Colonic mucosa (tissue), 4 donors: ENCODE data around the gene MXI1. TPM values are rescaled to one million over a fixed set of nuclear protein-coding genes. Genes with fewer than 3 reads are reported as not detected.
A peak's percentile ranks its signal among the peaks of the same experiment; 100 is the strongest.

Experiments
- DNase-seq: peaks from one replicate; pipeline ENCODE4 v3.0.0-alpha.2; 2020
- H3K27ac ChIP-seq: fragments of 200-600 bp; one replicate; pipeline ENCODE4 v1.8.0; 2021
- H3K27me3 ChIP-seq: fragments of 200-600 bp; one replicate; pipeline ENCODE4 v1.8.0; 2021
- H3K36me3 ChIP-seq: fragments of 200-600 bp; one replicate; pipeline ENCODE4 v1.8.0; 2021
- H3K4me1 ChIP-seq: fragments of 200-600 bp; one replicate; pipeline ENCODE4 v1.8.0; 2021; ENCODE audit warnings: mild to moderate bottlenecking
- H3K4me3 ChIP-seq: fragments of 200-600 bp; one replicate; pipeline ENCODE4 v1.8.0; 2021
- H3K9ac ChIP-seq, 2 donors: one replicate each; pipeline ENCODE4 v1.7.0; 2013; ENCODE audit warnings: control low read depth in 2 of 2, low read depth in 2 of 2, low read length in 2 of 2
- H3K9me3 ChIP-seq: fragments of 200-600 bp; one replicate; pipeline ENCODE4 v1.8.0; 2021
- intact Hi-C: fragments of 100-400 bp; cut with DNase I; formaldehyde crosslinking; loops from one replicate; pipeline ENCODE4 v1.14.1; 2022
- total RNA-seq, 2 donors: library from RNA; stranded (reverse); fragmentation: NEBNext Ultra II Directional in 1 of 2; extraction: Animal tissue kit (Norgen Biotek cat#: 25700) in 1 of 2; gene quantifications; one replicate each; pipeline ENCODE4 v1.2.1, GENCODE V29; 2021
- TF ChIP-seq, protein P1 (sequence below): fragments of 200-600 bp; IDR thresholded peaks from one replicate; pipeline ENCODE4 v1.8.0; 2022; ENCODE audit warnings: antibody characterized with exemption, mild to moderate bottlenecking
- donor health status: healthy.
- donor health status: DM: no; HTN: no; CAD: no.
- donor health status: DM: no; HTN: no; CAD: no.

Gene MXI1
- total RNA-seq, 2 donors from 2014 or later, result 58.0 to 304 TPM

- Histone ChIP-seq H3K27ac (no peak overlapping the region), H3K9me3 (no peaks in the 10 kb centered on the region), H3K27me3 (no peaks in the 10 kb centered on the region), H3K9ac (no peak overlapping the region), H3K4me1 (peaks cover 10% of the 10 kb centered on the region), H3K36me3 (no peaks in the 10 kb centered on the region), H3K4me3 (no peak overlapping the region)
- TF ChIP-seq, protein P1, sequence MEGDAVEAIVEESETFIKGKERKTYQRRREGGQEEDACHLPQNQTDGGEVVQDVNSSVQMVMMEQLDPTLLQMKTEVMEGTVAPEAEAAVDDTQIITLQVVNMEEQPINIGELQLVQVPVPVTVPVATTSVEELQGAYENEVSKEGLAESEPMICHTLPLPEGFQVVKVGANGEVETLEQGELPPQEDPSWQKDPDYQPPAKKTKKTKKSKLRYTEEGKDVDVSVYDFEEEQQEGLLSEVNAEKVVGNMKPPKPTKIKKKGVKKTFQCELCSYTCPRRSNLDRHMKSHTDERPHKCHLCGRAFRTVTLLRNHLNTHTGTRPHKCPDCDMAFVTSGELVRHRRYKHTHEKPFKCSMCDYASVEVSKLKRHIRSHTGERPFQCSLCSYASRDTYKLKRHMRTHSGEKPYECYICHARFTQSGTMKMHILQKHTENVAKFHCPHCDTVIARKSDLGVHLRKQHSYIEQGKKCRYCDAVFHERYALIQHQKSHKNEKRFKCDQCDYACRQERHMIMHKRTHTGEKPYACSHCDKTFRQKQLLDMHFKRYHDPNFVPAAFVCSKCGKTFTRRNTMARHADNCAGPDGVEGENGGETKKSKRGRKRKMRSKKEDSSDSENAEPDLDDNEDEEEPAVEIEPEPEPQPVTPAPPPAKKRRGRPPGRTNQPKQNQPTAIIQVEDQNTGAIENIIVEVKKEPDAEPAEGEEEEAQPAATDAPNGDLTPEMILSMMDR, result no peak
- no peak for DNase-seq
- intact Hi-C loops, result loop anchor here (5.0 kb wide), 1 partner anchor 77 kb away; no protein-coding TSS in a partner anchor
Observed at GRCh38 chr10:110214371-110214826, 7.0 kb downstream of the MXI1 start.

- H3K9me3 ChIP-seq, result no peaks in the 10 kb centered on the region
- no peak overlapping the region for H3K4me3 ChIP-seq
- intact Hi-C loops, result no loop called here
- TF ChIP-seq, protein P1, result no peak
- H3K9ac ChIP-seq, result peak overlapping the region in 1 of 2 donors; percentile 41
- H3K27me3 ChIP-seq, result no peaks in the 10 kb centered on the region
- H3K27ac ChIP-seq, result peak overlapping the region; percentile 12
- H3K36me3 ChIP-seq, result no peaks in the 10 kb centered on the region
- peaks cover 10% of the 10 kb centered on the region for H3K4me1 ChIP-seq
- DNase-seq, result no peak
Observed at GRCh38 chr10:110215286-110216170, 8.1 kb downstream of the MXI1 start.

DNA sequence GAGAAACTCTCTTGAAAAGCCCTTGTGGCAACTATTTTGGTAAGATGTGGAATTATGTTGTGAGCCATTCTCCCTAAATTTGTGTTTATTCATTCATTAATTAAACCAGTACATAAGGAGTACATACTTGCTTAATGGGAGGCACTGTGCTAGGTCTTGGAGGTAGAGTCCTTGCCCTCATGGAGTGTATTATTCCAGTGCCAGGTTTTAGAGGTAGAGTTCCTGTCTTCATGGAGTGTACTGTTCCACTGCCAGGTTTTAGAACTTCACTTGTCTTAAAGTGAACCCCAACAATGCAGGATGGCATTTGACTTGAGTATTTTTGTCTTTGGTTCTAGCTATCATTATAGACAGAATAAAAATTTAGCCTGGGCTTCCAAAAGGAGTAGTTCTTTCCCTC lies 8.8 kb downstream of the MXI1 start:
- H3K27ac ChIP-seq, result peak overlapping the region; percentile 12
- intact Hi-C loops, result no loop called here
- H3K4me3 ChIP-seq, result no peak overlapping the region
- no peaks in the 10 kb centered on the region for H3K27me3 ChIP-seq
- H3K36me3 ChIP-seq, result no peaks in the 10 kb centered on the region
- no peak overlapping the region for H3K9ac ChIP-seq
- DNase-seq, result no peak
- H3K9me3 ChIP-seq, result no peaks in the 10 kb centered on the region
- H3K4me1 ChIP-seq, result peaks cover 10% of the 10 kb centered on the region
- TF ChIP-seq, protein P1, result no peak

DNA sequence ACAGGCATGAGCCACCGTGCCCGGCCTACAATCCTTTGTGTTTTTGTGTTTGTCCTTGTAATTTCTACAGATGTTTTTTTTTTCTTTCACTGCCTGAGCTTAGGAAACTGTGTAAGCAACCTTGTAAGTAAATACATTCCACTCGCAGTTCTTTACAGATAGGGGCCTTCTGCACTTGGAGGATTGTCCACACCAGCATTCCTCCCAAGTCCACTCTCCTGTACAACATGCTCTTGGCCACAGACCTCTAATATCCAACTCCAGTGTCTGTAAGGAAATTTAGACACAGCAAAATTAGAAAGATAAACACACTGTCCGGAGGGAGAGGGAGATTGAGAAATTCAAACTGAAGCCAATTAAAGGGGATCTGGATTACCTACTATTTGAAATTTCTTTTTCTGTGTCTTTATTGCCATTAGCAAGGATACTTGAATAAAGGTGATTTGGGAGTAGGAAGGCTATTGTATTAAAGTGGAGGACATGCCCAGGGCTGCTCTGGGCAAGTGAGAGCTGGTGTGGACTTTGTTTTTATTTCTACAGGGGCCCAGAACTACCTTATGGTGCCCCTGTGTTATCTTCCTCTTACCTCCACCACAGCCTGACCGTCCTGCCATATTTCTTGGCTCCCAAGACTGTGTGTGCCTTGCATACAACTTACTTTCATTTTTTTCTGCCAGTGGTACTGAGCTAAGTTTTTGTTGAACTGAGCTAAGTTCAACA lies 9.7 kb downstream of the MXI1 start:
- Histone ChIP-seq H3K4me3 (no peak overlapping the region), H3K4me1 (peaks cover 5% of the 10 kb centered on the region), H3K9me3 (no peaks in the 10 kb centered on the region), H3K27ac (no peak overlapping the region), H3K36me3 (no peaks in the 10 kb centered on the region), H3K9ac (no peak overlapping the region), H3K27me3 (no peaks in the 10 kb centered on the region)
- TF ChIP-seq, protein P1, result no peak
- intact Hi-C loops, result no loop called here
- DNase-seq, result no peak

GRCh38 chr10:110217662-110218008 lies 10.2 kb downstream of the MXI1 start:
- Histone ChIP-seq H3K4me1 (peaks cover 5% of the 10 kb centered on the region), H3K9me3 (no peaks in the 10 kb centered on the region), H3K27ac (no peak overlapping the region), H3K27me3 (no peaks in the 10 kb centered on the region), H3K4me3 (no peak overlapping the region), H3K9ac (no peak overlapping the region), H3K36me3 (no peaks in the 10 kb centered on the region)
- DNase-seq, result no peak
- intact Hi-C loops, result no loop called here
- TF ChIP-seq, protein P1, result no peak
